Mesothelial cell of epicardium (in vitro differentiated cells): ENCODE measurements around the gene NCOA1. TPM values are rescaled to one million over a fixed set of nuclear protein-coding genes. Genes with fewer than 3 reads are reported as not detected.
"Not testable (repeated sequence)": the region's sequence is repeated elsewhere in the genome, so short reads cannot be mapped to it uniquely, and the experiment has no call there.

Experiments
- DNase-seq, 2 experiments: peaks; one replicate each; pipeline ENCODE4 v3.0.0; 2021; ENCODE audit warnings: low spot score in 2 of 2; ENCODE audit not compliant: unreplicated experiment in 2 of 2
- H3K27ac Mint-ChIP-seq: 2 replicates; pipeline ENCODE4 v1.8.0; 2021; ENCODE audit warnings: mixed read lengths
- H3K27me3 Mint-ChIP-seq: 2 replicates; pipeline ENCODE4 v1.8.0; 2021; ENCODE audit warnings: low read depth, mixed read lengths
- H3K36me3 Mint-ChIP-seq: 2 replicates; pipeline ENCODE4 v1.8.0; 2021; ENCODE audit warnings: mixed read lengths
- H3K4me1 Mint-ChIP-seq: 2 replicates; pipeline ENCODE4 v1.8.0; 2021; ENCODE audit warnings: mixed read lengths
- H3K4me3 Mint-ChIP-seq: 2 replicates; pipeline ENCODE4 v1.8.0; 2021; ENCODE audit warnings: mild to moderate bottlenecking, moderate library complexity, mixed read lengths
- H3K9me3 Mint-ChIP-seq: 2 replicates; pipeline ENCODE4 v1.8.0; 2021; ENCODE audit warnings: mixed read lengths
- CTCF ChIP-seq: fragments of 200-600 bp; sonication (generic); IDR thresholded peaks from one replicate; pipeline ENCODE4 v1.5.0; 2021; ENCODE audit warnings: antibody characterized with exemption; ENCODE audit not compliant: unreplicated experiment
- total RNA-seq: library from RNA; stranded (reverse); gene quantifications from 3 replicates; pipeline ENCODE4 v1.2.1, GENCODE V29; 2021

Gene NCOA1
- total RNA-seq, 1 donor from 2014 or later, result 35.1 TPM

GRCh38 chr2:24482251-24482971, 8.6 kb upstream of the NCOA1 start:
- no peak for DNase-seq
- no peaks in the 10 kb centered on the region for H3K4me1 Mint-ChIP-seq
- H3K27me3 Mint-ChIP-seq, result no peaks in the 10 kb centered on the region
- no peak overlapping the region for H3K27ac Mint-ChIP-seq
- H3K4me3 Mint-ChIP-seq, result no peak overlapping the region
- H3K9me3 Mint-ChIP-seq, result peaks cover 10% of the 10 kb centered on the region
- H3K36me3 Mint-ChIP-seq, result no peaks in the 10 kb centered on the region
- no peak for TF ChIP-seq CTCF

GRCh38 chr2:24482972-24483300, 8.1 kb upstream of the NCOA1 start:
- peaks cover 10% of the 10 kb centered on the region for H3K9me3 Mint-ChIP-seq
- H3K36me3 Mint-ChIP-seq, result no peaks in the 10 kb centered on the region

GRCh38 chr2:24484677-24485076, 6.4 kb upstream of the NCOA1 start:
- DNase-seq, H3K4me3 Mint-ChIP-seq, H3K4me1 Mint-ChIP-seq: not testable (repeated sequence)

More at GRCh38 chr2:24482972-24483300, 8.1 kb upstream of the NCOA1 start:
- Mint-ChIP-seq H3K4me3 (no peak overlapping the region), H3K4me1 (no peaks in the 10 kb centered on the region), H3K27me3 (no peaks in the 10 kb centered on the region), H3K27ac (no peak overlapping the region)
- DNase-seq, result no peak
- TF ChIP-seq CTCF, result no peak

GRCh38 chr2:24485197-24485596, 5.9 kb upstream of the NCOA1 start:
- H3K27me3 Mint-ChIP-seq, result no peaks in the 10 kb centered on the region
- TF ChIP-seq CTCF, result no peak
- H3K9me3 Mint-ChIP-seq, result peaks cover 9% of the 10 kb centered on the region
- no peak overlapping the region for H3K27ac Mint-ChIP-seq
- peaks cover 5% of the 10 kb centered on the region for H3K4me1 Mint-ChIP-seq
- no peaks in the 10 kb centered on the region for H3K36me3 Mint-ChIP-seq
- H3K4me3 Mint-ChIP-seq, result no peak overlapping the region
- no peak for DNase-seq

More at GRCh38 chr2:24484677-24485076, 6.4 kb upstream of the NCOA1 start:
- H3K9me3 Mint-ChIP-seq, result peaks cover 10% of the 10 kb centered on the region
- H3K27ac Mint-ChIP-seq, H3K36me3 Mint-ChIP-seq, H3K27me3 Mint-ChIP-seq: not testable (repeated sequence)

- DNase-seq, result no peak
- no peak for TF ChIP-seq CTCF
- H3K27me3 Mint-ChIP-seq, result no peaks in the 10 kb centered on the region
- H3K4me3 Mint-ChIP-seq, result no peak overlapping the region
- H3K9me3 Mint-ChIP-seq, result peaks cover 8% of the 10 kb centered on the region
- H3K27ac Mint-ChIP-seq, result no peak overlapping the region
- no peaks in the 10 kb centered on the region for H3K36me3 Mint-ChIP-seq
- H3K4me1 Mint-ChIP-seq, result peaks cover 10% of the 10 kb centered on the region
Measured at GRCh38 chr2:24486636-24487205, 4.3 kb upstream of the NCOA1 start.

- H3K4me1 Mint-ChIP-seq, result peaks cover 33% of the 10 kb centered on the region
- no peak for DNase-seq
- H3K27me3 Mint-ChIP-seq, result no peaks in the 10 kb centered on the region
- H3K27ac Mint-ChIP-seq, result peak overlapping the region; percentile 95
- no peak for TF ChIP-seq CTCF
- H3K36me3 Mint-ChIP-seq, result no peaks in the 10 kb centered on the region
- H3K4me3 Mint-ChIP-seq, result peak overlapping the region; percentile 89
- H3K9me3 Mint-ChIP-seq, result peaks cover 3% of the 10 kb centered on the region
Measured at GRCh38 chr2:24489465-24490180, 1.4 kb upstream of the NCOA1 start.
